ENCODE measurements around the gene AHCY. TPM values are rescaled to one million over a fixed set of nuclear protein-coding genes. Genes with fewer than 3 reads are reported as not detected.

Gene AHCY
- total RNA-seq, 3 donors from 2014 or later = 66.9 to 105 (median 88.4) TPM

- DNase-seq (ENCODE audit: low spot score in 2 of 2) = no peak
- H3K36me3 ChIP-seq = no peaks in the 10 kb centered on the region
- intact Hi-C loops (cut with DNase I; ENCODE audit: low total_unique reads) = no loop called here
- no peaks in the 10 kb centered on the region for H3K9me3 ChIP-seq
- H3K27me3 ChIP-seq = no peaks in the 10 kb centered on the region
- TF ChIP-seq POLR2AphosphoS5 (IDR thresholded peaks at IDR 0.05) (no peak), POLR2A (IDR thresholded peaks at IDR 0.05) (no peak)
- TF ChIP-seq, protein P1, sequence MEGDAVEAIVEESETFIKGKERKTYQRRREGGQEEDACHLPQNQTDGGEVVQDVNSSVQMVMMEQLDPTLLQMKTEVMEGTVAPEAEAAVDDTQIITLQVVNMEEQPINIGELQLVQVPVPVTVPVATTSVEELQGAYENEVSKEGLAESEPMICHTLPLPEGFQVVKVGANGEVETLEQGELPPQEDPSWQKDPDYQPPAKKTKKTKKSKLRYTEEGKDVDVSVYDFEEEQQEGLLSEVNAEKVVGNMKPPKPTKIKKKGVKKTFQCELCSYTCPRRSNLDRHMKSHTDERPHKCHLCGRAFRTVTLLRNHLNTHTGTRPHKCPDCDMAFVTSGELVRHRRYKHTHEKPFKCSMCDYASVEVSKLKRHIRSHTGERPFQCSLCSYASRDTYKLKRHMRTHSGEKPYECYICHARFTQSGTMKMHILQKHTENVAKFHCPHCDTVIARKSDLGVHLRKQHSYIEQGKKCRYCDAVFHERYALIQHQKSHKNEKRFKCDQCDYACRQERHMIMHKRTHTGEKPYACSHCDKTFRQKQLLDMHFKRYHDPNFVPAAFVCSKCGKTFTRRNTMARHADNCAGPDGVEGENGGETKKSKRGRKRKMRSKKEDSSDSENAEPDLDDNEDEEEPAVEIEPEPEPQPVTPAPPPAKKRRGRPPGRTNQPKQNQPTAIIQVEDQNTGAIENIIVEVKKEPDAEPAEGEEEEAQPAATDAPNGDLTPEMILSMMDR (IDR thresholded peaks at IDR 0.05) = no peak
- no peaks in the 10 kb centered on the region for H3K4me1 ChIP-seq
- no peak overlapping the region for H3K27ac ChIP-seq
- no peak overlapping the region for H3K4me3 ChIP-seq
Measured at GRCh38 chr20:34251619-34252018, 51.5 kb downstream of the AHCY start.

DNA sequence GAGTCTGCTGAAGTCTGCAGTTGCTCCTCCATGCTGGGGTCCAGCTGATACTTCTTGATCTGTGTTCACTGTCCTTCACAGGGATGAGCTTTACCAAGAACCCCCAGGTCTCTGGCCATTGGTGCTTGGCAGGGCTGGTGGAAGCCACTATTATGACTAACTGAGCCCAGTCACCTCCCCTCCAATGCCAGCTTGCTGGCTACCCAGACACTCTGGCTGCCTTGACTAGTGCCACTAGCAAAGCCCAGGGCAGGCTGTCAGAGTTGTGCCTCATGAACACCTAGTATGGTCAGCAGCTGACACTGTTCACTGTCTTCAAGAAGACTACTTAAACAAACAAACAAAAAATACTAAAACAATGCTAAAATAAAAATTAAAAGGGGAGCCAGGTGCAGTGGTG, 53.1 kb downstream of the AHCY start:
- no peaks in the 10 kb centered on the region for H3K27me3 ChIP-seq
- TF ChIP-seq POLR2AphosphoS5 (IDR thresholded peaks at IDR 0.05) (no peak), POLR2A (IDR thresholded peaks at IDR 0.05) (no peak)
- TF ChIP-seq, protein P1 (IDR thresholded peaks at IDR 0.05) = no peak
- no peak overlapping the region for H3K27ac ChIP-seq
- no peaks in the 10 kb centered on the region for H3K4me1 ChIP-seq
- H3K4me3 ChIP-seq = no peak overlapping the region
- no peak for DNase-seq (ENCODE audit: low spot score in 2 of 2)
- H3K9me3 ChIP-seq = no peaks in the 10 kb centered on the region
- H3K36me3 ChIP-seq = no peaks in the 10 kb centered on the region
- intact Hi-C loops (cut with DNase I; ENCODE audit: low total_unique reads) = no loop called here

- no peaks in the 10 kb centered on the region for H3K36me3 ChIP-seq
Measured at GRCh38 chr20:34249291-34249690, 53.9 kb downstream of the AHCY start.

GRCh38 chr20:34246126-34246626, 57.0 kb downstream of the AHCY start:
- Histone ChIP-seq H3K27ac (no peak overlapping the region), H3K27me3 (no peaks in the 10 kb centered on the region), H3K36me3 (no peaks in the 10 kb centered on the region), H3K9me3 (no peaks in the 10 kb centered on the region), H3K4me3 (no peak overlapping the region), H3K4me1 (no peaks in the 10 kb centered on the region)
- no peak for DNase-seq (ENCODE audit: low spot score in 2 of 2)
- intact Hi-C loops (cut with DNase I; ENCODE audit: low total_unique reads) = no loop called here
- TF ChIP-seq POLR2AphosphoS5 (IDR thresholded peaks at IDR 0.05) (no peak), POLR2A (IDR thresholded peaks at IDR 0.05) (no peak)
- TF ChIP-seq, protein P1 (IDR thresholded peaks at IDR 0.05) = no peak

More at GRCh38 chr20:34249291-34249690, 53.9 kb downstream of the AHCY start:
- intact Hi-C loops (cut with DNase I; ENCODE audit: low total_unique reads) = no loop called here
- H3K4me3 ChIP-seq = no peak overlapping the region
- H3K27me3 ChIP-seq = no peaks in the 10 kb centered on the region
- no peak overlapping the region for H3K27ac ChIP-seq
- DNase-seq (ENCODE audit: low spot score in 2 of 2) = no peak
- no peaks in the 10 kb centered on the region for H3K9me3 ChIP-seq
- TF ChIP-seq, protein P1 (IDR thresholded peaks at IDR 0.05) = no peak
- TF ChIP-seq POLR2A (IDR thresholded peaks at IDR 0.05) = no peak
- TF ChIP-seq POLR2AphosphoS5 (IDR thresholded peaks at IDR 0.05) = no peak
- no peaks in the 10 kb centered on the region for H3K4me1 ChIP-seq

DNA sequence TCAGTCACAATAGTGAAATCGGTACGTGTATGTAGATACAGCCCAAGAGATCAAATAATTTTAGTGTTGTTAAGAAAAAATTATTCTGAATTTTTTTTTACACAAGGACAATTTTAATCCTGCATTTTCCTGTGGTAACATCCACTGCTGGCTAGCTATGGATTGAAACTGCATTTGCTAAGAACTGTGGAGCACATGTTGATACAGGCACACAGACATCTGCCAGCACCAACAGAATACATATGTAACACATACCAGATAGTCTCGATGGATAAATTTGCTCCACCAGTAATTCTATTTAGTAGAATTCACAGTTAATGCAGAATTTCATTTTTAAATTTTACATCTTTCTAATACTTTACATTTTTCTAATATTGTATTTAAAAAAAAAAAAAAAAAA, 59.8 kb downstream of the AHCY start:
- intact Hi-C loops (cut with DNase I; ENCODE audit: low total_unique reads) = no loop called here
- H3K27me3 ChIP-seq = no peaks in the 10 kb centered on the region

More for the DNA sequence above, 59.8 kb downstream of the AHCY start:
- no peaks in the 10 kb centered on the region for H3K9me3 ChIP-seq
- no peak for TF ChIP-seq POLR2A (IDR thresholded peaks at IDR 0.05)
- TF ChIP-seq, protein P1 (IDR thresholded peaks at IDR 0.05) = no peak
- no peak for TF ChIP-seq POLR2AphosphoS5 (IDR thresholded peaks at IDR 0.05)
- H3K4me3 ChIP-seq = no peak overlapping the region
- no peak for DNase-seq (ENCODE audit: low spot score in 2 of 2)
- H3K4me1 ChIP-seq = no peaks in the 10 kb centered on the region
- no peak overlapping the region for H3K27ac ChIP-seq
- H3K36me3 ChIP-seq = no peaks in the 10 kb centered on the region

Data from breast epithelium (tissue), 4 donors.